K562 (cell line): ENCODE results near the gene SAE1. TPM values are rescaled to one million over a fixed set of nuclear protein-coding genes. Genes with fewer than 3 reads are reported as not detected.
A peak's percentile ranks its signal among the peaks of the same experiment; 100 is the strongest.

Experiments
- BDP1 ChIP-seq: IDR thresholded peaks from 3 replicates; pipeline ENCODE4 v1.6.1; 2011; ENCODE audit not compliant: insufficient read length, insufficient read depth
- CHD2 ChIP-seq: IDR thresholded peaks from 2 replicates; pipeline ENCODE4 v1.6.1; 2011; ENCODE audit warnings: low read depth, low read length
- CHD4 ChIP-seq: fragments of 200-600 bp; sonication (generic); IDR thresholded peaks from 3 replicates; pipeline ENCODE4 v1.6.1; 2012; ENCODE audit warnings: low read depth, mild to moderate bottlenecking, mixed read lengths, low read length, inconsistent platforms; ENCODE audit not compliant: insufficient read depth, insufficient replicate concordance, poor library complexity, severe bottlenecking
- SMARCA4 ChIP-seq: fragments of 450-650 bp; IDR thresholded peaks from 2 replicates; pipeline ENCODE4 v1.6.1; 2016
- ZFX ChIP-seq: sonication (generic); formaldehyde crosslinking; IDR thresholded peaks from 2 replicates; pipeline ENCODE4 v1.8.0; 2022; ENCODE audit warnings: mild to moderate bottlenecking, missing genetic modification reagents, moderate library complexity
- ZNF143 ChIP-seq: sonication (generic); formaldehyde crosslinking; IDR thresholded peaks from 2 replicates; pipeline ENCODE4 v1.9.0; 2022; ENCODE audit warnings: mild to moderate bottlenecking, missing genetic modification reagents
- polyA plus RNA-seq, 8 experiments: library from polyadenylated mRNA; depleted of rRNA in 4 of 8; stranded (reverse) in 5 of 8; unstranded in 3 of 8; fragments of >200 nt; fragmentation: Nextera tagmentation in 2 of 8; fragmentation: Illumina TruSeq in 1 of 8; extraction: Ambion mirVana in 2 of 8; extraction: Trizol in 1 of 8; gene quantifications; 2 replicates each; pipeline versions ENCODE4 v1.2.1 to v1.2.3, GENCODE V29; 2011 to 2014; ENCODE audit warnings: inconsistent platforms in 1 of 8, missing spikeins in 1 of 8
- total RNA-seq, 7 experiments: library from RNA; depleted of rRNA in 6 of 7; stranded (reverse); fragments of >200 nt in 6 of 7; fragmentation: Illumina TruSeq in 2 of 7; extraction: Trizol in 2 of 7; gene quantifications; 2 replicates each; pipeline versions ENCODE4 v1.2.1 to v1.2.3, GENCODE V29; 2011 to 2021; ENCODE audit warnings: low replicate concordance in 1 of 7
- TF ChIP-seq, protein P1 (sequence below): fragments of 150-350 bp; conservative IDR thresholded peaks from 2 replicates; pipeline ENCODE4 v1.6.1; 2014; ENCODE audit warnings: low read length
- TF ChIP-seq, protein P2 (sequence below): sonication (generic); formaldehyde crosslinking; IDR thresholded peaks from 2 replicates; pipeline ENCODE4 v1.8.0; 2023; ENCODE audit warnings: mild to moderate bottlenecking, missing genetic modification reagents
- TF ChIP-seq, protein P3 (sequence below): fragments of 250-450 bp; sonication (Bioruptor Pico); IDR thresholded peaks from 2 replicates; pipeline ENCODE4 v1.4.0; 2020
- TF ChIP-seq, protein P4 (sequence below): fragments of 450-650 bp; conservative IDR thresholded peaks from 2 replicates; pipeline ENCODE4 v1.6.1; 2016; ENCODE audit warnings: missing genetic modification characterization, low read depth, mild to moderate bottlenecking, control low read depth, missing compliant biosample characterization
- TF ChIP-seq, protein P5 (sequence below): fragments of 150-350 bp; IDR thresholded peaks from 2 replicates; pipeline ENCODE4 v1.6.1; 2014; ENCODE audit warnings: low read depth, mild to moderate bottlenecking, low read length, borderline replicate concordance
- TF ChIP-seq, protein P6 (sequence below): fragments of 250-450 bp; sonication (Bioruptor Pico); IDR thresholded peaks from 2 replicates; pipeline ENCODE4 v1.9.0; 2021; ENCODE audit warnings: mild to moderate bottlenecking

Gene SAE1
- total and polyA plus RNA-seq, 9 of the 15 experiments (the other 6 are each of a cell fraction or from before 2014, with no cell fraction given), result 82.8 to 299 (median 217) TPM

DNA sequence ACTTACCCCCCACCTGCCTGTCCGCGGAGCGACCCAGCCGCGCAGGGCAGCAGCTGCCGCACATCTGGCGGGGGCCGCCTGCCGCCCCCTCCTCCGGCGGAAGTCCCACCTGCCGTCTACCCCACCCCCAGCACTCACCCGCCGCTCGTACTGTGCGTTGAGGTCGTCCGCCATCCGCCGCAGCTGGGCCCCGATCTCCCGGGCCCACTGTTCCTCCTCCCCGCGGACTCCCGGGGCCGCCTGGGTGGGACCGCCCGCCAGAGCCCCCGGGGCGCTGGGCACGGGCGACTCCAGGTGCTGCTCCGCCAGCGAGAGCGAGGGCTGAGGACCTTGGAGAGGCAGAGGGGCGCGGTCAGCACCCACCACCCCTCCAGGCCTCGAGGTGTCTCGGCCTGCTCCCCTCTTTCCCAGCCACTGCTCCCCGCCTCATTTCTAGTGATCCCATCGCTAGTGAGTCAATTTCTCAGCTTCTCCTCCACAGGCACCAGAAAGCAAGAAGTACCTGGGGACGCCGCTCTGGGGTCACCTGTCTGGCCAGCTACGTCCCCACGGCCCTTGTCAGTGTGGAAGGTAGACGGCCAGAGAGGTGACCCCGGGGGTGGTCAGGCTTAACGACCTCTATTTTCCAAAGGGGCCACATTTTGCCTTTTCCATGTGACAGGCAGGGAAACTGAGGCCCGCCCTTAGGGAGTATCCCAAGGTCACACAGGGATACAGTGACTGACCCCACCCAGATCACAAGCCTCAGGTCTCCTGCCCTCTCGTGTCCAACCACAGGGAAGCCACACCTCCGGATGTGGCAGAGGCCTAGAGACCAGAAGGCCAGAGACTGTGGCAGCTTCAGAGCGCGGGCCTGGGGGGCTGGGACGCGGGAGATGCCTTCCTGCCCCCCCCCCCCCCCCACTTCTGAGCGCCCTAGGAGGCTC lies 96.1 kb downstream of the SAE1 start (continued):
- TF ChIP-seq, protein P1, sequence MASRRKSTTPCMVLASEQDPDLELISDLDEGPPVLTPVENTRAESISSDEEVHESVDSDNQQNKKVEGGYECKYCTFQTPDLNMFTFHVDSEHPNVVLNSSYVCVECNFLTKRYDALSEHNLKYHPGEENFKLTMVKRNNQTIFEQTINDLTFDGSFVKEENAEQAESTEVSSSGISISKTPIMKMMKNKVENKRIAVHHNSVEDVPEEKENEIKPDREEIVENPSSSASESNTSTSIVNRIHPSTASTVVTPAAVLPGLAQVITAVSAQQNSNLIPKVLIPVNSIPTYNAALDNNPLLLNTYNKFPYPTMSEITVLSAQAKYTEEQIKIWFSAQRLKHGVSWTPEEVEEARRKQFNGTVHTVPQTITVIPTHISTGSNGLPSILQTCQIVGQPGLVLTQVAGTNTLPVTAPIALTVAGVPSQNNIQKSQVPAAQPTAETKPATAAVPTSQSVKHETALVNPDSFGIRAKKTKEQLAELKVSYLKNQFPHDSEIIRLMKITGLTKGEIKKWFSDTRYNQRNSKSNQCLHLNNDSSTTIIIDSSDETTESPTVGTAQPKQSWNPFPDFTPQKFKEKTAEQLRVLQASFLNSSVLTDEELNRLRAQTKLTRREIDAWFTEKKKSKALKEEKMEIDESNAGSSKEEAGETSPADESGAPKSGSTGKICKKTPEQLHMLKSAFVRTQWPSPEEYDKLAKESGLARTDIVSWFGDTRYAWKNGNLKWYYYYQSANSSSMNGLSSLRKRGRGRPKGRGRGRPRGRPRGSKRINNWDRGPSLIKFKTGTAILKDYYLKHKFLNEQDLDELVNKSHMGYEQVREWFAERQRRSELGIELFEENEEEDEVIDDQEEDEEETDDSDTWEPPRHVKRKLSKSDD, result no peak
- TF ChIP-seq SMARCA4, result peak; percentile 15; the same call in 1 of the 2 replicates
- TF ChIP-seq CHD4, result no peak
- TF ChIP-seq, protein P2, sequence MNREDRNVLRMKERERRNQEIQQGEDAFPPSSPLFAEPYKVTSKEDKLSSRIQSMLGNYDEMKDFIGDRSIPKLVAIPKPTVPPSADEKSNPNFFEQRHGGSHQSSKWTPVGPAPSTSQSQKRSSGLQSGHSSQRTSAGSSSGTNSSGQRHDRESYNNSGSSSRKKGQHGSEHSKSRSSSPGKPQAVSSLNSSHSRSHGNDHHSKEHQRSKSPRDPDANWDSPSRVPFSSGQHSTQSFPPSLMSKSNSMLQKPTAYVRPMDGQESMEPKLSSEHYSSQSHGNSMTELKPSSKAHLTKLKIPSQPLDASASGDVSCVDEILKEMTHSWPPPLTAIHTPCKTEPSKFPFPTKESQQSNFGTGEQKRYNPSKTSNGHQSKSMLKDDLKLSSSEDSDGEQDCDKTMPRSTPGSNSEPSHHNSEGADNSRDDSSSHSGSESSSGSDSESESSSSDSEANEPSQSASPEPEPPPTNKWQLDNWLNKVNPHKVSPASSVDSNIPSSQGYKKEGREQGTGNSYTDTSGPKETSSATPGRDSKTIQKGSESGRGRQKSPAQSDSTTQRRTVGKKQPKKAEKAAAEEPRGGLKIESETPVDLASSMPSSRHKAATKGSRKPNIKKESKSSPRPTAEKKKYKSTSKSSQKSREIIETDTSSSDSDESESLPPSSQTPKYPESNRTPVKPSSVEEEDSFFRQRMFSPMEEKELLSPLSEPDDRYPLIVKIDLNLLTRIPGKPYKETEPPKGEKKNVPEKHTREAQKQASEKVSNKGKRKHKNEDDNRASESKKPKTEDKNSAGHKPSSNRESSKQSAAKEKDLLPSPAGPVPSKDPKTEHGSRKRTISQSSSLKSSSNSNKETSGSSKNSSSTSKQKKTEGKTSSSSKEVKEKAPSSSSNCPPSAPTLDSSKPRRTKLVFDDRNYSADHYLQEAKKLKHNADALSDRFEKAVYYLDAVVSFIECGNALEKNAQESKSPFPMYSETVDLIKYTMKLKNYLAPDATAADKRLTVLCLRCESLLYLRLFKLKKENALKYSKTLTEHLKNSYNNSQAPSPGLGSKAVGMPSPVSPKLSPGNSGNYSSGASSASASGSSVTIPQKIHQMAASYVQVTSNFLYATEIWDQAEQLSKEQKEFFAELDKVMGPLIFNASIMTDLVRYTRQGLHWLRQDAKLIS (CRISPR knock-in tag), result peak; percentile 93
- TF ChIP-seq ZFX, result peak; percentile 72
- TF ChIP-seq, protein P3, sequence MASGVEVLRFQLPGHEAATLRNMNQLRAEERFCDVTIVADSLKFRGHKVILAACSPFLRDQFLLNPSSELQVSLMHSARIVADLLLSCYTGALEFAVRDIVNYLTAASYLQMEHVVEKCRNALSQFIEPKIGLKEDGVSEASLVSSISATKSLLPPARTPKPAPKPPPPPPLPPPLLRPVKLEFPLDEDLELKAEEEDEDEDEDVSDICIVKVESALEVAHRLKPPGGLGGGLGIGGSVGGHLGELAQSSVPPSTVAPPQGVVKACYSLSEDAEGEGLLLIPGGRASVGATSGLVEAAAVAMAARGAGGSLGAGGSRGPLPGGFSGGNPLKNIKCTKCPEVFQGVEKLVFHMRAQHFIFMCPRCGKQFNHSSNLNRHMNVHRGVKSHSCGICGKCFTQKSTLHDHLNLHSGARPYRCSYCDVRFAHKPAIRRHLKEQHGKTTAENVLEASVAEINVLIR (CRISPR knock-in tag), result no peak
- no peak for TF ChIP-seq CHD2
- TF ChIP-seq, protein P4, sequence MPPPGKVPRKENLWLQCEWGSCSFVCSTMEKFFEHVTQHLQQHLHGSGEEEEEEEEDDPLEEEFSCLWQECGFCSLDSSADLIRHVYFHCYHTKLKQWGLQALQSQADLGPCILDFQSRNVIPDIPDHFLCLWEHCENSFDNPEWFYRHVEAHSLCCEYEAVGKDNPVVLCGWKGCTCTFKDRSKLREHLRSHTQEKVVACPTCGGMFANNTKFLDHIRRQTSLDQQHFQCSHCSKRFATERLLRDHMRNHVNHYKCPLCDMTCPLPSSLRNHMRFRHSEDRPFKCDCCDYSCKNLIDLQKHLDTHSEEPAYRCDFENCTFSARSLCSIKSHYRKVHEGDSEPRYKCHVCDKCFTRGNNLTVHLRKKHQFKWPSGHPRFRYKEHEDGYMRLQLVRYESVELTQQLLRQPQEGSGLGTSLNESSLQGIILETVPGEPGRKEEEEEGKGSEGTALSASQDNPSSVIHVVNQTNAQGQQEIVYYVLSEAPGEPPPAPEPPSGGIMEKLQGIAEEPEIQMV (tag), result 0 out of 2 replicates have a peak, but pooled peaks have one; percentile 9
- TF ChIP-seq BDP1, result no peak
- TF ChIP-seq, protein P5, sequence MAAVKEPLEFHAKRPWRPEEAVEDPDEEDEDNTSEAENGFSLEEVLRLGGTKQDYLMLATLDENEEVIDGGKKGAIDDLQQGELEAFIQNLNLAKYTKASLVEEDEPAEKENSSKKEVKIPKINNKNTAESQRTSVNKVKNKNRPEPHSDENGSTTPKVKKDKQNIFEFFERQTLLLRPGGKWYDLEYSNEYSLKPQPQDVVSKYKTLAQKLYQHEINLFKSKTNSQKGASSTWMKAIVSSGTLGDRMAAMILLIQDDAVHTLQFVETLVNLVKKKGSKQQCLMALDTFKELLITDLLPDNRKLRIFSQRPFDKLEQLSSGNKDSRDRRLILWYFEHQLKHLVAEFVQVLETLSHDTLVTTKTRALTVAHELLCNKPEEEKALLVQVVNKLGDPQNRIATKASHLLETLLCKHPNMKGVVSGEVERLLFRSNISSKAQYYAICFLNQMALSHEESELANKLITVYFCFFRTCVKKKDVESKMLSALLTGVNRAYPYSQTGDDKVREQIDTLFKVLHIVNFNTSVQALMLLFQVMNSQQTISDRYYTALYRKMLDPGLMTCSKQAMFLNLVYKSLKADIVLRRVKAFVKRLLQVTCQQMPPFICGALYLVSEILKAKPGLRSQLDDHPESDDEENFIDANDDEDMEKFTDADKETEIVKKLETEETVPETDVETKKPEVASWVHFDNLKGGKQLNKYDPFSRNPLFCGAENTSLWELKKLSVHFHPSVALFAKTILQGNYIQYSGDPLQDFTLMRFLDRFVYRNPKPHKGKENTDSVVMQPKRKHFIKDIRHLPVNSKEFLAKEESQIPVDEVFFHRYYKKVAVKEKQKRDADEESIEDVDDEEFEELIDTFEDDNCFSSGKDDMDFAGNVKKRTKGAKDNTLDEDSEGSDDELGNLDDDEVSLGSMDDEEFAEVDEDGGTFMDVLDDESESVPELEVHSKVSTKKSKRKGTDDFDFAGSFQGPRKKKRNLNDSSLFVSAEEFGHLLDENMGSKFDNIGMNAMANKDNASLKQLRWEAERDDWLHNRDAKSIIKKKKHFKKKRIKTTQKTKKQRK, result no peak
- TF ChIP-seq, protein P6, sequence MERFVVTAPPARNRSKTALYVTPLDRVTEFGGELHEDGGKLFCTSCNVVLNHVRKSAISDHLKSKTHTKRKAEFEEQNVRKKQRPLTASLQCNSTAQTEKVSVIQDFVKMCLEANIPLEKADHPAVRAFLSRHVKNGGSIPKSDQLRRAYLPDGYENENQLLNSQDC, result peak; percentile 41; the same call in 1 of the 2 replicates
- 0 out of 2 replicates have a peak, but pooled peaks have one; percentile 36 for TF ChIP-seq ZNF143
